Measurements from ENCODE around the gene ZCWPW2. TPM values are rescaled to one million over a fixed set of nuclear protein-coding genes. Genes with fewer than 3 reads are reported as not detected.
A peak's percentile ranks its signal among the peaks of the same experiment; 100 is the strongest.

ZCWPW2 gene
- polyA plus RNA-seq, 1 experiment, result 0.20 TPM

GRCh38 chr3:28337230-28337629 is 11.3 kb upstream of the ZCWPW2 start:
- ChIA-PET CTCF (interaction anchor here (1.5 kb wide), 1 partner anchor 15 kb away, joined by 6 read pairs; no protein-coding TSS in a partner anchor), POLR2A (no interaction called here)
- Histone ChIP-seq H3K27me3 (ENCODE audit: control insufficient read depth, insufficient read depth, low read length) (no peaks in the 10 kb centered on the region), H3K36me3 (ENCODE audit: control insufficient read depth, insufficient read depth, low read length) (peaks cover 8% of the 10 kb centered on the region), H3K4me3 (ENCODE audit: low read depth, low read length) (no peak overlapping the region)
- no peak for DNase-seq (ENCODE audit: low read depth)
- TF ChIP-seq CTCF (IDR thresholded peaks at IDR 0.05; ENCODE audit: insufficient read depth, low read depth, low read length), result no peak

- DNase-seq (ENCODE audit: low read depth), result no peak
- Histone ChIP-seq H3K27me3 (ENCODE audit: control insufficient read depth, insufficient read depth, low read length) (no peaks in the 10 kb centered on the region), H3K4me3 (ENCODE audit: low read depth, low read length) (no peak overlapping the region), H3K36me3 (ENCODE audit: control insufficient read depth, insufficient read depth, low read length) (peaks cover 1% of the 10 kb centered on the region; the same call in 1 of the 2 replicates)
- ChIA-PET POLR2A (no interaction called here), CTCF (interaction anchor here (1.7 kb wide), 1 partner anchor 631 kb away, joined by 4 read pairs; no protein-coding TSS in a partner anchor)
- no peak for TF ChIP-seq CTCF (IDR thresholded peaks at IDR 0.05; ENCODE audit: insufficient read depth, low read depth, low read length)
Observed at GRCh38 chr3:28343144-28343543, 5.4 kb upstream of the ZCWPW2 start.

GRCh38 chr3:28345690-28346089 is 2.8 kb upstream of the ZCWPW2 start:
- Histone ChIP-seq H3K27me3 (ENCODE audit: control insufficient read depth, insufficient read depth, low read length) (no peaks in the 10 kb centered on the region), H3K36me3 (ENCODE audit: control insufficient read depth, insufficient read depth, low read length) (peaks cover 1% of the 10 kb centered on the region; the same call in 1 of the 2 replicates), H3K4me3 (ENCODE audit: low read depth, low read length) (no peak overlapping the region)
- no peak for TF ChIP-seq CTCF (IDR thresholded peaks at IDR 0.05; ENCODE audit: insufficient read depth, low read depth, low read length)
- no peak for DNase-seq (ENCODE audit: low read depth)
- POLR2A ChIA-PET, result no interaction called here
- CTCF ChIA-PET, result no interaction called here

GRCh38 chr3:28347374-28348264 is 902 bp upstream of the ZCWPW2 start:
- Histone ChIP-seq H3K4me3 (ENCODE audit: low read depth, low read length) (peak overlapping the region; percentile 58), H3K27me3 (ENCODE audit: control insufficient read depth, insufficient read depth, low read length) (no peaks in the 10 kb centered on the region), H3K36me3 (ENCODE audit: control insufficient read depth, insufficient read depth, low read length) (no peaks in the 10 kb centered on the region)
- TF ChIP-seq CTCF (IDR thresholded peaks at IDR 0.05; ENCODE audit: insufficient read depth, low read depth, low read length), result no peak
- CTCF ChIA-PET, result interaction anchor here (0.5 to 1.3 kb wide), 2 partner anchors 12 to 50 kb away, joined by 4 read pairs; no protein-coding TSS in a partner anchor
- POLR2A ChIA-PET, result interaction anchor here (0.6 kb wide), 1 partner anchor 620 kb away, joined by 3 read pairs; no protein-coding TSS in a partner anchor
- peak; percentile 28 for DNase-seq (ENCODE audit: low read depth)

GRCh38 chr3:28348265-28348628 is 274 bp upstream of the ZCWPW2 start:
- POLR2A ChIA-PET, result interaction anchor here (0.6 kb wide), 1 partner anchor 620 kb away, joined by 3 read pairs; no protein-coding TSS in a partner anchor
- TF ChIP-seq CTCF (IDR thresholded peaks at IDR 0.05; ENCODE audit: insufficient read depth, low read depth, low read length), result no peak
- DNase-seq (ENCODE audit: low read depth), result no peak
- H3K27me3 ChIP-seq (ENCODE audit: control insufficient read depth, insufficient read depth, low read length), result no peaks in the 10 kb centered on the region
- CTCF ChIA-PET, result interaction anchor here (0.5 to 1.3 kb wide), 3 partner anchors 13 to 49 kb away, joined by 3 to 4 read pairs (median 4); no protein-coding TSS in a partner anchor
- peak overlapping the region; percentile 58 for H3K4me3 ChIP-seq (ENCODE audit: low read depth, low read length)
- H3K36me3 ChIP-seq (ENCODE audit: control insufficient read depth, insufficient read depth, low read length), result no peaks in the 10 kb centered on the region

Data from BJ (cell line).